ENCODE data around the gene OSBP.

GRCh38 chr11:59551659-59552521, 63.7 kb downstream of the OSBP start:
- no peak for TF ChIP-seq CTCF (IDR thresholded peaks at IDR 0.05)
- no peak for TF ChIP-seq RNF2 (IDR thresholded peaks at IDR 0.05; ENCODE audit: borderline replicate concordance, low read depth)
- TF ChIP-seq MAFK (IDR thresholded peaks at IDR 0.05; ENCODE audit: partially characterized antibody), result no peak
- TF ChIP-seq RFX5 (IDR thresholded peaks at IDR 0.05), result no peak
- TF ChIP-seq KDM1A (IDR thresholded peaks at IDR 0.05; ENCODE audit: low read depth), result no peak
- no peak for TF ChIP-seq ELK1 (IDR thresholded peaks at IDR 0.05; ENCODE audit: low read depth, low read length)
- TF ChIP-seq EP300 (IDR thresholded peaks at IDR 0.05), result no peak
- no peak for TF ChIP-seq POLR2A (IDR thresholded peaks at IDR 0.05; ENCODE audit: low read length)
- no peak for TF ChIP-seq POLR2AphosphoS2 (conservative IDR thresholded peaks at IDR 0.05; ENCODE audit: low read length)
- TF ChIP-seq, protein P1, sequence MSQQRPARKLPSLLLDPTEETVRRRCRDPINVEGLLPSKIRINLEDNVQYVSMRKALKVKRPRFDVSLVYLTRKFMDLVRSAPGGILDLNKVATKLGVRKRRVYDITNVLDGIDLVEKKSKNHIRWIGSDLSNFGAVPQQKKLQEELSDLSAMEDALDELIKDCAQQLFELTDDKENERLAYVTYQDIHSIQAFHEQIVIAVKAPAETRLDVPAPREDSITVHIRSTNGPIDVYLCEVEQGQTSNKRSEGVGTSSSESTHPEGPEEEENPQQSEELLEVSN (IDR thresholded peaks at IDR 0.05; ENCODE audit: borderline replicate concordance, low read depth), result no peak
- no peak for TF ChIP-seq ZFP36 (IDR thresholded peaks at IDR 0.05; ENCODE audit: borderline replicate concordance, partially characterized antibody)
- peak in 1 of 2 experiments; percentile 68; a peak in 2 of 4 replicates for TF ChIP-seq CEBPB (IDR thresholded peaks at IDR 0.05)
- TF ChIP-seq NR3C1 (IDR thresholded peaks at IDR 0.05), result no peak
- TF ChIP-seq NPAS2 (CRISPR knock-in tag; IDR thresholded peaks at IDR 0.05; ENCODE audit: borderline replicate concordance), result no peak
